Spleen (tissue), 3 donors: ENCODE results near the gene ANKS3.

Experiments used
- POLR2A ChIP-seq, 3 donors: fragments of 450-650 bp; IDR thresholded peaks; one replicate each; pipeline ENCODE4 v1.5.1; 2017; ENCODE audit warnings: antibody characterized with exemption in 3 of 3, mild to moderate bottlenecking in 1 of 3
- POLR2AphosphoS5 ChIP-seq, 3 donors: sonication (generic); formaldehyde crosslinking; IDR thresholded peaks; one replicate each; pipeline ENCODE4 v1.5.1; 2017; ENCODE audit warnings: antibody characterized with exemption in 3 of 3

GRCh38 chr16:4685292-4685691, 48.8 kb downstream of the ANKS3 start:
- peak in 1 of 3 donors; percentile 9 for TF ChIP-seq POLR2AphosphoS5 (IDR thresholded peaks at IDR 0.05)
- no peak for TF ChIP-seq POLR2A (IDR thresholded peaks at IDR 0.05)
